Endodermal cell (in vitro differentiated cells): ENCODE data around the gene JMJD1C. TPM values are rescaled to one million over a fixed set of nuclear protein-coding genes. Genes with fewer than 3 reads are reported as not detected.
A peak's percentile ranks its signal among the peaks of the same experiment; 100 is the strongest.
"Not testable (repeated sequence)": the region's sequence is repeated elsewhere in the genome, so short reads cannot be mapped to it uniquely, and the experiment has no call there.

Experiments used
- DNase-seq: peaks from one replicate; pipeline ENCODE4 v3.0.0-alpha.2; 2017
- H3K27ac ChIP-seq: 2 replicates; pipeline ENCODE4 v1.5.1; 2013; ENCODE audit warnings: mild to moderate bottlenecking, low read depth, low read length, moderate library complexity
- H3K27me3 ChIP-seq: 2 replicates; pipeline ENCODE4 v1.6.1; 2013; ENCODE audit warnings: mild to moderate bottlenecking, low read length, moderate library complexity; ENCODE audit not compliant: insufficient read depth, control insufficient read depth, poor library complexity, severe bottlenecking
- H3K36me3 ChIP-seq: 2 replicates; pipeline ENCODE4 v1.7.0; 2013; ENCODE audit warnings: mild to moderate bottlenecking, low read length, moderate library complexity; ENCODE audit not compliant: control insufficient read depth, insufficient read depth
- H3K4me1 ChIP-seq: one replicate; pipeline ENCODE4 v1.7.0; 2013; ENCODE audit warnings: low read length; ENCODE audit not compliant: control insufficient read depth, insufficient read depth
- H3K4me3 ChIP-seq: 2 replicates; pipeline ENCODE4 v1.5.1; 2013; ENCODE audit warnings: mild to moderate bottlenecking, low read length, moderate library complexity
- H3K9ac ChIP-seq: 2 replicates; pipeline ENCODE4 v1.6.1; 2013; ENCODE audit warnings: mild to moderate bottlenecking, low read length, moderate library complexity; ENCODE audit not compliant: poor library complexity, severe bottlenecking; ENCODE audit errors: extremely low read depth
- H3K9me3 ChIP-seq: 2 replicates; pipeline ENCODE4 v1.6.1; 2013; ENCODE audit warnings: mild to moderate bottlenecking, low read length, moderate library complexity; ENCODE audit not compliant: control insufficient read depth
- H3K27ac Mint-ChIP-seq: 2 replicates; pipeline ENCODE4 v1.8.0; 2020; ENCODE audit warnings: mixed read lengths
- H3K27me3 Mint-ChIP-seq: 2 replicates; pipeline ENCODE4 v1.8.0; 2021; ENCODE audit warnings: mild to moderate bottlenecking, mixed read lengths; ENCODE audit not compliant: insufficient read depth
- H3K36me3 Mint-ChIP-seq: 2 replicates; pipeline ENCODE4 v1.8.0; 2020; ENCODE audit warnings: low read depth, mixed read lengths
- H3K4me1 Mint-ChIP-seq: 2 replicates; pipeline ENCODE4 v1.8.0; 2020; ENCODE audit warnings: mixed read lengths
- H3K4me3 Mint-ChIP-seq: 2 replicates; pipeline ENCODE4 v1.8.0; 2020; ENCODE audit warnings: mild to moderate bottlenecking, moderate library complexity, mixed read lengths
- H3K9me3 Mint-ChIP-seq: 2 replicates; pipeline ENCODE4 v1.8.0; 2020; ENCODE audit warnings: mild to moderate bottlenecking, mixed read lengths
- CTCF ChIP-seq: fragments of 200-600 bp; sonication (generic); conservative IDR thresholded peaks from 2 replicates; pipeline ENCODE4 v1.5.0; 2021; ENCODE audit warnings: antibody characterized with exemption, mild to moderate bottlenecking
- WGBS, 2 experiments: methylation state at CpG; one replicate each; pipeline versions ENCODE4 v1.1.5 to v1.1.7; 2013; ENCODE audit warnings: missing lambda C conversion rate in 2 of 2, mixed read lengths in 1 of 2; ENCODE audit not compliant: insufficient coverage in 1 of 2, insufficient read length in 1 of 2; 5-methylcytosine and 5-hydroxymethylcytosine counted together
- total RNA-seq, 2 donors: library from RNA; stranded (reverse); fragmentation: NEBNext Ultra II Directional in 1 of 2; extraction: Animal tissue kit (Norgen Biotek cat#: 25700) in 1 of 2; gene quantifications; 2 replicates in 1 of 2; 3 replicates in 1 of 2; pipeline ENCODE4 v1.2.1, GENCODE V29; 2021

JMJD1C gene
- total RNA-seq, 2 donors from 2014 or later, result 91.3 to 114 TPM

DNA sequence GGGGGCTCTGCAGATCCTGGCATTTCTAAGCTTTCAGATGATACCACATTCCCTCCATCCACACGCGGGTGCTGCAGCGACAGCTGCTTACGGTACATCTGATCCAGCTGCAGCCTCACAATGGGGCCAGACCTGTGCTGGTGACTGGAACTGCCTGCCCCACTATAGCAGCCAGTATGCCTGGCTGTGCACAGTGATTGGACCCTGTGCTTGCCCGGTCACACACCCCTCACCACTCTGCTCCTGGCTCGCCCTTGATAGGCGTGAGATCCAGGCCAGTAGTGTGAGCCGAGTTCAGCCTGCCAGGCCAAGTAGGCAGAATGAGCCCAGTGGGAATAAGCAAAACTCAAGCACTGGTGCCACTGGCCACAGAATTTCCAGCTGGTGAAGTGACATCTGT is 167.8 kb downstream of the JMJD1C start:
- H3K27me3 ChIP-seq, result no peaks in the 10 kb centered on the region
- WGBS, 2 experiments, result 96% methylated on average over 5 to 8 of the region's 8 CpGs
- H3K4me1 Mint-ChIP-seq, result peaks cover 16% of the 10 kb centered on the region
- H3K36me3 ChIP-seq, result peaks cover 4% of the 10 kb centered on the region
- no peaks in the 10 kb centered on the region for H3K9me3 Mint-ChIP-seq
- H3K27me3 Mint-ChIP-seq, result no peaks in the 10 kb centered on the region
- peak; percentile 57 for DNase-seq
- H3K4me1 ChIP-seq, result no peaks in the 10 kb centered on the region
- no peaks in the 10 kb centered on the region for H3K9me3 ChIP-seq
- H3K27ac Mint-ChIP-seq, result no peak overlapping the region
- no peak overlapping the region for H3K4me3 ChIP-seq
- H3K9ac ChIP-seq, result no peak overlapping the region
- H3K27ac ChIP-seq, result no peak overlapping the region
- peaks cover 2% of the 10 kb centered on the region for H3K36me3 Mint-ChIP-seq
- H3K4me3 Mint-ChIP-seq, result no peak overlapping the region
- no peak for TF ChIP-seq CTCF

GRCh38 chr10:63294781-63295180 is 171.0 kb downstream of the JMJD1C start:
- DNase-seq, result no peak
- Histone ChIP-seq H3K4me1 (no peaks in the 10 kb centered on the region), H3K9me3 (no peaks in the 10 kb centered on the region), H3K27me3 (no peaks in the 10 kb centered on the region), H3K27ac (no peak overlapping the region), H3K4me3 (no peak overlapping the region), H3K9ac (no peak overlapping the region), H3K36me3 (no peaks in the 10 kb centered on the region)
- TF ChIP-seq CTCF, result no peak
- Mint-ChIP-seq H3K4me1 (peaks cover 15% of the 10 kb centered on the region), H3K36me3 (peaks cover 5% of the 10 kb centered on the region), H3K4me3 (no peak overlapping the region), H3K9me3 (no peaks in the 10 kb centered on the region), H3K27me3 (no peaks in the 10 kb centered on the region), H3K27ac (no peak overlapping the region)
- WGBS, 2 experiments, result 96 to 100% methylated on average over 2 of the region's 2 CpGs

DNA sequence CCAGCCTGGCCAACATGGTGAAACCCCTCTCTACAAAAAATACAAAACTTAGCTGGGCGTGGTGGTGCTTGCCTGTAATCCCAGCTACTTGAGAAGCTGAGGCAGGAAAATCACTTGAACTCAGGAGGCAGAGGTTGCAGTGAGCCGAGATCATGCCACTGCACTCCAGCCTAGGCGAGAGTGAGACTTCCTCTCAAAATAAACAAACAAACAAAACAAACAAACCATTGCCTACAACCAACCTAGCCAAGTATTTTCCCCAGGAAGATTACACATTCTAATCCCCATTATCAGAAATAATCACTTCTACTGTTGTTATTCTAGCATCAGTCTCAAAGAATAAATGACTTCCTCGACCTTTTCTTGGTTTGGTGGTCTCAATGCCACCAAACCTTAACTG is 172.9 kb downstream of the JMJD1C start:
- not testable (repeated sequence) for H3K27me3 Mint-ChIP-seq, H3K9me3 ChIP-seq, H3K27me3 ChIP-seq, H3K36me3 ChIP-seq, H3K9ac ChIP-seq, H3K9me3 Mint-ChIP-seq, H3K4me1 ChIP-seq, H3K36me3 Mint-ChIP-seq, H3K4me3 ChIP-seq, DNase-seq, H3K4me3 Mint-ChIP-seq, H3K27ac ChIP-seq
- 90 to 100% methylated on average over 1 to 4 of the region's 4 CpGs for WGBS, 2 experiments
- H3K27ac Mint-ChIP-seq, result peak overlapping the region; percentile 9
- H3K4me1 Mint-ChIP-seq, result peaks cover 15% of the 10 kb centered on the region

DNA sequence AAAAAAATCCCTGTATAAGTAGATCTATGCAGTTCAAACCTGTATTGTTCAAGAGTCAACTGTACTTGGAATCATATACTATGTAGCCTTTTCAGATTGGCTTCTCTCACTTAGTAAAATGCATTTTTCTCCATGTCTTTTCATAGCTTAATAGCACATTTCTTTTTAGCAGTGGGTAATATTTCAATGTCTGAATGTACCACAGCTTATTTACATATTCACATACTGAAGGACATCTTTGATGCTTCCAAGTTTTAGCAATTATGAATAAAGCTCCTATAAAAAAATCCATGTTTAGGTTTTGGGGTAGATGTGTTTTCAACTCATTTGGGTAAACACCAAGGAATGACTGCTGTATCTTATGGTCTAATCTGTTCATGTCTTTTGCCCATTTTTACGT is 177.6 kb downstream of the JMJD1C start:
- Mint-ChIP-seq H3K4me1 (peaks cover 19% of the 10 kb centered on the region), H3K4me3 (no peak overlapping the region), H3K9me3 (no peaks in the 10 kb centered on the region), H3K36me3 (peaks cover 5% of the 10 kb centered on the region), H3K27ac (peak overlapping the region; percentile 61), H3K27me3 (no peaks in the 10 kb centered on the region)
- Histone ChIP-seq H3K4me1 (no peaks in the 10 kb centered on the region), H3K27me3 (no peaks in the 10 kb centered on the region), H3K4me3 (no peak overlapping the region), H3K9me3 (no peaks in the 10 kb centered on the region), H3K9ac (no peak overlapping the region), H3K27ac (no peak overlapping the region), H3K36me3 (no peaks in the 10 kb centered on the region)
- 97 to 100% methylated on average over 1 of the region's 1 CpG for WGBS, 2 experiments
- no peak for TF ChIP-seq CTCF
- DNase-seq, result no peak
